ENCODE results near the gene RSPO4. TPM values are rescaled to one million over a fixed set of nuclear protein-coding genes. Genes with fewer than 3 reads are reported as not detected.

RSPO4 gene
- total RNA-seq, 2 donors from 2014 or later: 3.8 to 7.6 TPM

GRCh38 chr20:919491-919916 is 82.6 kb downstream of the RSPO4 start:
- TF ChIP-seq, protein P1, sequence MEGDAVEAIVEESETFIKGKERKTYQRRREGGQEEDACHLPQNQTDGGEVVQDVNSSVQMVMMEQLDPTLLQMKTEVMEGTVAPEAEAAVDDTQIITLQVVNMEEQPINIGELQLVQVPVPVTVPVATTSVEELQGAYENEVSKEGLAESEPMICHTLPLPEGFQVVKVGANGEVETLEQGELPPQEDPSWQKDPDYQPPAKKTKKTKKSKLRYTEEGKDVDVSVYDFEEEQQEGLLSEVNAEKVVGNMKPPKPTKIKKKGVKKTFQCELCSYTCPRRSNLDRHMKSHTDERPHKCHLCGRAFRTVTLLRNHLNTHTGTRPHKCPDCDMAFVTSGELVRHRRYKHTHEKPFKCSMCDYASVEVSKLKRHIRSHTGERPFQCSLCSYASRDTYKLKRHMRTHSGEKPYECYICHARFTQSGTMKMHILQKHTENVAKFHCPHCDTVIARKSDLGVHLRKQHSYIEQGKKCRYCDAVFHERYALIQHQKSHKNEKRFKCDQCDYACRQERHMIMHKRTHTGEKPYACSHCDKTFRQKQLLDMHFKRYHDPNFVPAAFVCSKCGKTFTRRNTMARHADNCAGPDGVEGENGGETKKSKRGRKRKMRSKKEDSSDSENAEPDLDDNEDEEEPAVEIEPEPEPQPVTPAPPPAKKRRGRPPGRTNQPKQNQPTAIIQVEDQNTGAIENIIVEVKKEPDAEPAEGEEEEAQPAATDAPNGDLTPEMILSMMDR (conservative IDR thresholded peaks at IDR 0.05): no peak
- Histone ChIP-seq H3K4me1 (ENCODE audit: control insufficient read depth, insufficient read depth, low read length) (peaks cover 8% of the 10 kb centered on the region), H3K27me3 (ENCODE audit: control insufficient read depth, insufficient read depth, low read length, poor library complexity, severe bottlenecking) (no peaks in the 10 kb centered on the region), H3K36me3 (ENCODE audit: control insufficient read depth, insufficient read depth, low read length) (no peaks in the 10 kb centered on the region), H3K27ac (ENCODE audit: low read depth, low read length) (no peak overlapping the region), H3K9me3 (ENCODE audit: control insufficient read depth, low read length) (peaks cover 6% of the 10 kb centered on the region), H3K4me3 (ENCODE audit: low read length) (peak overlapping the region; percentile 36), H3K9ac (ENCODE audit: extremely low read depth, low read length, poor library complexity, severe bottlenecking) (no peak overlapping the region)
- peak; percentile 57 for DNase-seq
- Mint-ChIP-seq H3K4me3 (no peak overlapping the region), H3K36me3 (ENCODE audit: low read depth) (no peaks in the 10 kb centered on the region), H3K27me3 (ENCODE audit: insufficient read depth) (no peaks in the 10 kb centered on the region), H3K9me3 (peaks cover 6% of the 10 kb centered on the region), H3K4me1 (peaks cover 30% of the 10 kb centered on the region), H3K27ac (peak overlapping the region; percentile 37)
- 63 to 79% methylated on average over 4 to 5 of the region's 5 CpGs for WGBS, 2 experiments (ENCODE audit: insufficient coverage in 1 of 2, insufficient read length in 1 of 2)

GRCh38 chr20:917416-917815 is 84.7 kb downstream of the RSPO4 start:
- TF ChIP-seq, protein P1 (conservative IDR thresholded peaks at IDR 0.05): no peak
- Mint-ChIP-seq H3K4me1 (peaks cover 30% of the 10 kb centered on the region), H3K27ac (no peak overlapping the region), H3K36me3 (ENCODE audit: low read depth) (no peaks in the 10 kb centered on the region), H3K4me3 (no peak overlapping the region), H3K27me3 (ENCODE audit: insufficient read depth) (peaks cover 2% of the 10 kb centered on the region), H3K9me3 (peaks cover 6% of the 10 kb centered on the region)
- no peak for DNase-seq
- Histone ChIP-seq H3K36me3 (ENCODE audit: control insufficient read depth, insufficient read depth, low read length) (no peaks in the 10 kb centered on the region), H3K9ac (ENCODE audit: extremely low read depth, low read length, poor library complexity, severe bottlenecking) (no peak overlapping the region), H3K4me1 (ENCODE audit: control insufficient read depth, insufficient read depth, low read length) (peaks cover 8% of the 10 kb centered on the region), H3K4me3 (ENCODE audit: low read length) (no peak overlapping the region), H3K9me3 (ENCODE audit: control insufficient read depth, low read length) (peaks cover 6% of the 10 kb centered on the region), H3K27me3 (ENCODE audit: control insufficient read depth, insufficient read depth, low read length, poor library complexity, severe bottlenecking) (no peaks in the 10 kb centered on the region), H3K27ac (ENCODE audit: low read depth, low read length) (no peak overlapping the region)
- 91 to 92% methylated on average over 2 to 4 of the region's 4 CpGs for WGBS, 2 experiments (ENCODE audit: insufficient coverage in 1 of 2, insufficient read length in 1 of 2)

DNA sequence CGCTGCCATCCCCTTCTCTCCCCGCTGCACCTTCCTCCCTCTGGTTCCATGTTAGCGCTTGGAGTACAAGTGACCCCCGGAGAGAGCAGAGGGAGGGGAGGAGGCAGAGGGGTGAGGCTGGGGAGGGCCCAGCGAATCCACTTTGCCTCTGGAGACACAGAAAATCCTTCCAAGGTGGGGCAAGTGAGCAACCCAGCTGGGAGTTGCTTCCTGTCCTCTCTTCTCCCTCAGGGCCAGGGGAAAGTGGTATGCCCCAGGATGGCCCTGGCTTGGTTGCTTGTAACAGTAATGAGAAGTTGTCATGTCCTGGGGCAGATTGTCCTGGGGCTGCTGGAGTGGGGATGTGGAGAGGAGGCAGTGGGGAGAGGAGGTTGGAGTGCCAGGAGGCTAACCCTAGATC is 85.3 kb downstream of the RSPO4 start:
- no peak overlapping the region for H3K4me3 ChIP-seq (ENCODE audit: low read length)
- H3K27me3 Mint-ChIP-seq (ENCODE audit: insufficient read depth): peaks cover 2% of the 10 kb centered on the region
- 33 to 67% methylated on average over 1 to 5 of the region's 5 CpGs for WGBS, 2 experiments (ENCODE audit: insufficient coverage in 1 of 2, insufficient read length in 1 of 2)
- H3K27ac ChIP-seq (ENCODE audit: low read depth, low read length): no peak overlapping the region
- no peak overlapping the region for H3K4me3 Mint-ChIP-seq
- H3K4me1 ChIP-seq (ENCODE audit: control insufficient read depth, insufficient read depth, low read length): peaks cover 8% of the 10 kb centered on the region
- no peak overlapping the region for H3K27ac Mint-ChIP-seq
- TF ChIP-seq, protein P1 (conservative IDR thresholded peaks at IDR 0.05): no peak
- H3K36me3 ChIP-seq (ENCODE audit: control insufficient read depth, insufficient read depth, low read length): no peaks in the 10 kb centered on the region
- no peaks in the 10 kb centered on the region for H3K27me3 ChIP-seq (ENCODE audit: control insufficient read depth, insufficient read depth, low read length, poor library complexity, severe bottlenecking)
- peaks cover 6% of the 10 kb centered on the region for H3K9me3 ChIP-seq (ENCODE audit: control insufficient read depth, low read length)
- H3K9me3 Mint-ChIP-seq: peaks cover 6% of the 10 kb centered on the region
- H3K9ac ChIP-seq (ENCODE audit: extremely low read depth, low read length, poor library complexity, severe bottlenecking): no peak overlapping the region
- DNase-seq: peak; percentile 52
- H3K4me1 Mint-ChIP-seq: peaks cover 30% of the 10 kb centered on the region
- H3K36me3 Mint-ChIP-seq (ENCODE audit: low read depth): no peaks in the 10 kb centered on the region

Data from endodermal cell (in vitro differentiated cells).